Measurements from ENCODE around the gene VMO1. TPM values are rescaled to one million over a fixed set of nuclear protein-coding genes. Genes with fewer than 3 reads are reported as not detected.

The VMO1 gene
- total RNA-seq, 2 experiments from 2014 or later: not detected

- POLR2A ChIA-PET: interaction anchor here (2.1 kb wide), 1 partner anchor 11 kb away, joined by 7 read pairs; the partner anchor contains the start of gene GLTPD2
- Mint-ChIP-seq H3K27me3 (no peaks in the 10 kb centered on the region), H3K27ac (peak overlapping the region; percentile 31), H3K9me3 (no peaks in the 10 kb centered on the region), H3K4me1 (ENCODE audit: low read depth) (peaks cover 17% of the 10 kb centered on the region), H3K4me3 (no peak overlapping the region), H3K36me3 (ENCODE audit: low read depth) (peaks cover 11% of the 10 kb centered on the region)
- intact Hi-C loops (cut with micrococcal nuclease): no loop called here
- DNase-seq: peak; percentile 21
- CTCF ChIA-PET: interaction anchor here (0.9 kb wide), 1 partner anchor 11 kb away, joined by 3 read pairs; no protein-coding TSS in a partner anchor
- no peak for ATAC-seq
- no peak for TF ChIP-seq CTCF (IDR thresholded peaks at IDR 0.05)
These were observed 14.5 kb upstream of the VMO1 start for GRCh38 chr17:4800462-4801196.

GRCh38 chr17:4796552-4796920 is 10.4 kb upstream of the VMO1 start:
- intact Hi-C loops (cut with micrococcal nuclease): no loop called here
- POLR2A ChIA-PET: interaction anchor here (1.2 to 1.5 kb wide), 4 partner anchors 12 to 87 kb away, joined by 3 to 4 read pairs (median 4); no protein-coding TSS in a partner anchor
- no peak for TF ChIP-seq CTCF (IDR thresholded peaks at IDR 0.05)

GRCh38 chr17:4795168-4795567 is 9.0 kb upstream of the VMO1 start:
- H3K27me3 Mint-ChIP-seq: peaks cover 2% of the 10 kb centered on the region
- ChIA-PET POLR2A (no interaction called here), CTCF (no interaction called here)
- peaks cover 11% of the 10 kb centered on the region for H3K36me3 Mint-ChIP-seq (ENCODE audit: low read depth)
- H3K27ac Mint-ChIP-seq: peak overlapping the region; percentile 97
- peak overlapping the region; percentile 96 for H3K4me3 Mint-ChIP-seq
- intact Hi-C loops (cut with micrococcal nuclease): no loop called here
- H3K9me3 Mint-ChIP-seq: no peaks in the 10 kb centered on the region
- no peak for TF ChIP-seq CTCF (IDR thresholded peaks at IDR 0.05)
- ATAC-seq (no peak), DNase-seq (no peak)
- H3K4me1 Mint-ChIP-seq (ENCODE audit: low read depth): peaks cover 19% of the 10 kb centered on the region

More at GRCh38 chr17:4796552-4796920, 10.4 kb upstream of the VMO1 start:
- Mint-ChIP-seq H3K4me1 (ENCODE audit: low read depth) (peaks cover 20% of the 10 kb centered on the region), H3K27ac (peak overlapping the region; percentile 97), H3K4me3 (peak overlapping the region; percentile 96), H3K9me3 (no peaks in the 10 kb centered on the region), H3K36me3 (ENCODE audit: low read depth) (peaks cover 11% of the 10 kb centered on the region), H3K27me3 (peaks cover 2% of the 10 kb centered on the region)
- CTCF ChIA-PET: interaction anchor here (1.1 to 1.6 kb wide), 4 partner anchors 9 to 106 kb away, joined by 3 to 5 read pairs (median 4); partner anchors contain the start of gene CHRNE
- peak; percentile 65 for DNase-seq
- ATAC-seq: no peak

- POLR2A ChIA-PET: interaction anchor here (0.6 to 2.3 kb wide), 12 partner anchors 9 to 149 kb away, joined by 3 to 11 read pairs (median 6); partner anchors contain the start of genes C17orf107, MINK1, PELP1 and RNF167
These were observed 4.5 kb upstream of the VMO1 start for GRCh38 chr17:4790705-4791088.

More at GRCh38 chr17:4790705-4791088, 4.5 kb upstream of the VMO1 start:
- CTCF ChIA-PET: interaction anchor here (0.8 to 3.4 kb wide), 22 partner anchors 11 to 575 kb away, joined by 3 to 15 read pairs (median 5); partner anchors contain the start of genes ARRB2, C17orf107, CHRNE and CXCL16
- peaks cover 20% of the 10 kb centered on the region for H3K4me1 Mint-ChIP-seq (ENCODE audit: low read depth)
- DNase-seq (no peak), ATAC-seq (no peak)
- no peaks in the 10 kb centered on the region for H3K9me3 Mint-ChIP-seq
- intact Hi-C loops (cut with micrococcal nuclease): no loop called here
- TF ChIP-seq CTCF (IDR thresholded peaks at IDR 0.05): no peak
- peak overlapping the region; percentile 79 for H3K4me3 Mint-ChIP-seq
- no peaks in the 10 kb centered on the region for H3K36me3 Mint-ChIP-seq (ENCODE audit: low read depth)
- peak overlapping the region; percentile 91 for H3K27ac Mint-ChIP-seq
- H3K27me3 Mint-ChIP-seq: peaks cover 28% of the 10 kb centered on the region

Measured in activated CD8-positive, alpha-beta T cell treated with anti-CD3 and anti-CD28 coated beads for 36 hours (primary cell).